Tibial nerve (tissue), 4 donors: ENCODE data around the gene HACL1.

Experiments
- EP300 ChIP-seq, 2 donors: sonication (generic); formaldehyde crosslinking; IDR thresholded peaks; one replicate each; pipeline ENCODE4 v1.6.1; 2017; ENCODE audit warnings: antibody characterized with exemption in 2 of 2, mild to moderate bottlenecking in 1 of 2
- TF ChIP-seq, protein P1 (sequence below), 5 experiments: fragments of 200-600 bp in 3 of 5; fragments of 450-650 bp in 2 of 5; sonication (generic) in 3 of 5; IDR thresholded peaks; one replicate each; pipeline ENCODE4 v1.5.1; 2016 to 2019; ENCODE audit warnings: antibody characterized with exemption in 5 of 5, mild to moderate bottlenecking in 3 of 5, moderate library complexity in 2 of 5

DNA sequence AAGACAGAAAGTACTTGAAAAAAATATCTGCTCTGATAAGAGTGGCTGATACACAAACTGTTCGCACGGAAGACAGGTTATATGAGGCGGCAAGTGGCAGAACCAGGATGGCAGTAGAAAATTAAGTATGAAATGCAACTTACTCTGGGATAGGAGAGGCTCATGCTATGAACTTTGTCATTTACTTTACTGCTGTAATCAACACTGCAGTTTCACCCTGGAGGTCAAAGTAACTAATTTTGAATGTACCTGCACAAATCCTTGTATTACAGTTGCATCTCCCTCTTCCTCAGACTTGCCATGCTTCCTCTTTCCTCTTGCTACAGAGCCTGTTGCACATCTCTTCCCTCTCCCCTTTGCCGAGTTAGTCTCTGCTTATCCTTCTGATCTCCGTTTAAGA lies 38.8 kb downstream of the HACL1 start:
- TF ChIP-seq, protein P1, sequence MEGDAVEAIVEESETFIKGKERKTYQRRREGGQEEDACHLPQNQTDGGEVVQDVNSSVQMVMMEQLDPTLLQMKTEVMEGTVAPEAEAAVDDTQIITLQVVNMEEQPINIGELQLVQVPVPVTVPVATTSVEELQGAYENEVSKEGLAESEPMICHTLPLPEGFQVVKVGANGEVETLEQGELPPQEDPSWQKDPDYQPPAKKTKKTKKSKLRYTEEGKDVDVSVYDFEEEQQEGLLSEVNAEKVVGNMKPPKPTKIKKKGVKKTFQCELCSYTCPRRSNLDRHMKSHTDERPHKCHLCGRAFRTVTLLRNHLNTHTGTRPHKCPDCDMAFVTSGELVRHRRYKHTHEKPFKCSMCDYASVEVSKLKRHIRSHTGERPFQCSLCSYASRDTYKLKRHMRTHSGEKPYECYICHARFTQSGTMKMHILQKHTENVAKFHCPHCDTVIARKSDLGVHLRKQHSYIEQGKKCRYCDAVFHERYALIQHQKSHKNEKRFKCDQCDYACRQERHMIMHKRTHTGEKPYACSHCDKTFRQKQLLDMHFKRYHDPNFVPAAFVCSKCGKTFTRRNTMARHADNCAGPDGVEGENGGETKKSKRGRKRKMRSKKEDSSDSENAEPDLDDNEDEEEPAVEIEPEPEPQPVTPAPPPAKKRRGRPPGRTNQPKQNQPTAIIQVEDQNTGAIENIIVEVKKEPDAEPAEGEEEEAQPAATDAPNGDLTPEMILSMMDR (IDR thresholded peaks at IDR 0.05), result no peak
- TF ChIP-seq EP300 (IDR thresholded peaks at IDR 0.05), result no peak
